ENCODE data around the gene TRAF4.
"Not testable (repeated sequence)": the region's sequence is repeated elsewhere in the genome, so short reads cannot be mapped to it uniquely, and the experiment has no call there.

Gene TRAF4

GRCh38 chr17:28792877-28793661 is 49.3 kb downstream of the TRAF4 start:
- no peak for DNase-seq (ENCODE audit: low read depth)

DNA sequence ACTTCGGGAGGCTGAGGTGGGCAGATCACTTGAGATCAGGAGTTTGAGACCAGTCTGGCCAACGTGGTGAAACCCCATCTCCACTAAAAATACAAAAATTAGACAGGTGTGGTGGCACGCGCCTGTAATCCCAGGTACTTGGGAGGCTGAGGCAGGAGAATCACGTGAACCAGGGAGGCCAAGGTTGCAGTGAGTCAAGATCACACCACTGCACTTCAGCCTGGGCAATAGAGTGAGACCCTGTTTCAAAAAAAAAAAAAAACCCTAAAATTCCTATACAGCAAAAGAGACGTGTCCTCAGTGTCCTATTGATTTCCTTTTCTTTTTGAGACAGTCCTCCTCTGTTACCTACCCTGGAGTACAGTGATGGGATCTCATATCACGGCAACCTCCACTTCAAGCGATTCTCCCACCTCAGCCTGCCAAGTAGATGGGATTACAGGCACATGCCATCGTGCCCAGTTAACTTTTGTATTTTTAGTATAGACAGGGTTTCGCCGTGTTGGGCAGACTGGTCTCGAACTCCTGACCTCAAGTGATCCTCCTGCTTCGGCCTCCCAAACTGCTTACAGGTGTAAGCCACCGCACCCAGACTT is 51.1 kb downstream of the TRAF4 start:
- DNase-seq (ENCODE audit: low read depth) = not testable (repeated sequence)

DNA sequence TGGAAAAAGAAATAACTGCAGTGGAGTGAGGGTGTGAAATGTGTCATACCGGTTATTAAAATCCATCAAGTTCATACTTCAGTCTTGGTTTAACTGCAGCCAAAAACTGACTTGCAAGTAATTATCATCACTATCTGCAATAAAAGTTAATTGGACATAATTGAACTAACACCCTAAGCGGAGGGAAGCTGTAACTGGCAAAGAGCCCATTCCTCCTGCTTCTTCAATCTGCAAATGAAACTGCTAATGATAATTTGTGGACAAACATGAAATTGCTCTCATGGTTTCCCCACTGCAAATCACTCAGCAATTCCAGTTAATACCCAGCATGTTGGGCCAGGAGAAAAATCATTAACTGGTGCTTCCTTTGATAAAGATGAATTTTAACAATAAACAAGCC is 52.3 kb downstream of the TRAF4 start:
- DNase-seq (ENCODE audit: low read depth) = no peak
